ENCODE data around the gene RANGAP1.

The RANGAP1 gene

GRCh38 chr22:41237707-41238569, 48.0 kb downstream of the RANGAP1 start:
- TF ChIP-seq CTCF (conservative IDR thresholded peaks at IDR 0.05; ENCODE audit: control insufficient read depth, insufficient read depth, low read depth, low read length): no peak
- no peak overlapping the region for H3K4me3 ChIP-seq (ENCODE audit: control insufficient read depth, low read depth, low read length)
- peak; percentile 26 for DNase-seq (ENCODE audit: low read depth)

GRCh38 chr22:41237036-41237706, 48.8 kb downstream of the RANGAP1 start:
- TF ChIP-seq CTCF (conservative IDR thresholded peaks at IDR 0.05; ENCODE audit: control insufficient read depth, insufficient read depth, low read depth, low read length): no peak
- no peak overlapping the region for H3K4me3 ChIP-seq (ENCODE audit: control insufficient read depth, low read depth, low read length)
- DNase-seq (ENCODE audit: low read depth): no peak

- DNase-seq (ENCODE audit: low read depth): no peak
- no peak overlapping the region for H3K4me3 ChIP-seq (ENCODE audit: control insufficient read depth, low read depth, low read length)
- no peak for TF ChIP-seq CTCF (conservative IDR thresholded peaks at IDR 0.05; ENCODE audit: control insufficient read depth, insufficient read depth, low read depth, low read length)
Observed at GRCh38 chr22:41234815-41235695, 50.9 kb downstream of the RANGAP1 start.

GRCh38 chr22:41231369-41231768, 54.6 kb downstream of the RANGAP1 start:
- DNase-seq (ENCODE audit: low read depth): no peak
- no peak overlapping the region for H3K4me3 ChIP-seq (ENCODE audit: control insufficient read depth, low read depth, low read length)
- no peak for TF ChIP-seq CTCF (conservative IDR thresholded peaks at IDR 0.05; ENCODE audit: control insufficient read depth, insufficient read depth, low read depth, low read length)

GRCh38 chr22:41230401-41230785, 55.6 kb downstream of the RANGAP1 start:
- no peak for TF ChIP-seq CTCF (conservative IDR thresholded peaks at IDR 0.05; ENCODE audit: control insufficient read depth, insufficient read depth, low read depth, low read length)
- DNase-seq (ENCODE audit: low read depth): no peak
- no peak overlapping the region for H3K4me3 ChIP-seq (ENCODE audit: control insufficient read depth, low read depth, low read length)

GRCh38 chr22:41229730-41230400, 56.1 kb downstream of the RANGAP1 start:
- no peak for DNase-seq (ENCODE audit: low read depth)
- no peak overlapping the region for H3K4me3 ChIP-seq (ENCODE audit: control insufficient read depth, low read depth, low read length)
- no peak for TF ChIP-seq CTCF (conservative IDR thresholded peaks at IDR 0.05; ENCODE audit: control insufficient read depth, insufficient read depth, low read depth, low read length)

Data from fibroblast of mammary gland (primary cell).